HepG2 (cell line): ENCODE data around the gene MRPL34.

Experiments used
- ARHGAP35 ChIP-seq: sonication (generic); formaldehyde crosslinking; IDR thresholded peaks from 2 replicates; pipeline ENCODE4 v1.9.0; 2022; ENCODE audit warnings: mild to moderate bottlenecking, inconsistent platforms, moderate library complexity, missing genetic modification reagents, borderline replicate concordance
- CBFB ChIP-seq: sonication (generic); formaldehyde crosslinking; IDR thresholded peaks from 2 replicates; pipeline ENCODE4 v1.4.0; 2020; ENCODE audit warnings: missing genetic modification reagents
- CTCF ChIP-seq: sonication (generic); formaldehyde crosslinking; IDR thresholded peaks from 2 replicates; pipeline ENCODE4 v1.5.0; 2020; ENCODE audit warnings: mild to moderate bottlenecking, missing genetic modification reagents, moderate library complexity
- GATAD2A ChIP-seq: IDR thresholded peaks from 2 replicates; pipeline ENCODE4 v1.6.1; 2016
- NR2C2 ChIP-seq: sonication (generic); formaldehyde crosslinking; IDR thresholded peaks from 2 replicates; pipeline ENCODE4 v1.4.0; 2020; ENCODE audit warnings: missing genetic modification reagents, mild to moderate bottlenecking, moderate library complexity, borderline replicate concordance
- NR2F1 ChIP-seq, 2 experiments: fragments of 450-650 bp in 1 of 2; formaldehyde crosslinking in 1 of 2; IDR thresholded peaks; 2 replicates each; pipeline versions ENCODE4 v1.5.0 to v1.6.1; 2016 to 2020; ENCODE audit warnings: mild to moderate bottlenecking in 1 of 2, missing compliant biosample characterization in 1 of 2, missing genetic modification reagents in 1 of 2, moderate library complexity in 1 of 2
- POLR2AphosphoS5 ChIP-seq: IDR thresholded peaks from 2 replicates; pipeline ENCODE4 v1.6.1; 2012; ENCODE audit warnings: low read depth, low read length
- PRPF4 ChIP-seq: fragments of 200-400 bp; formaldehyde crosslinking; IDR thresholded peaks from 2 replicates; pipeline ENCODE4 v1.6.1; 2016; ENCODE audit warnings: low read length, low read depth; ENCODE audit not compliant: poor library complexity, severe bottlenecking
- TF ChIP-seq, protein P1 (sequence below): sonication (generic); formaldehyde crosslinking; IDR thresholded peaks from 2 replicates; pipeline ENCODE4 v1.5.0; 2020; ENCODE audit warnings: missing genetic modification reagents, mild to moderate bottlenecking, borderline replicate concordance

- no peak for TF ChIP-seq CTCF (CRISPR knock-in tag)
- TF ChIP-seq, protein P1, sequence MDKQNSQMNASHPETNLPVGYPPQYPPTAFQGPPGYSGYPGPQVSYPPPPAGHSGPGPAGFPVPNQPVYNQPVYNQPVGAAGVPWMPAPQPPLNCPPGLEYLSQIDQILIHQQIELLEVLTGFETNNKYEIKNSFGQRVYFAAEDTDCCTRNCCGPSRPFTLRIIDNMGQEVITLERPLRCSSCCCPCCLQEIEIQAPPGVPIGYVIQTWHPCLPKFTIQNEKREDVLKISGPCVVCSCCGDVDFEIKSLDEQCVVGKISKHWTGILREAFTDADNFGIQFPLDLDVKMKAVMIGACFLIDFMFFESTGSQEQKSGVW (CRISPR knock-in tag): no peak
- no peak for TF ChIP-seq GATAD2A (CRISPR knock-in tag)
- no peak for TF ChIP-seq PRPF4
- no peak for TF ChIP-seq NR2C2
- TF ChIP-seq ARHGAP35 (CRISPR knock-in tag): no peak; the same call in 1 of the 2 replicates
- no peak for TF ChIP-seq POLR2AphosphoS5
- TF ChIP-seq CBFB (CRISPR knock-in tag): no peak
- no peak for TF ChIP-seq NR2F1 (CRISPR knock-in tag; IDR thresholded peaks at IDR 0.05)
Measured at GRCh38 chr19:17337675-17338432, 32.2 kb downstream of the MRPL34 start.
